HG02981 (cell line): ENCODE results near the gene ABHD16A.

Experiments
- ATAC-seq: cut with Tn5 transposase; IDR thresholded peaks from one replicate; pipeline ENCODE4 v1.9.1; 2021; ENCODE audit warnings: mild to moderate bottlenecking, moderate library complexity; ENCODE audit not compliant: unreplicated experiment

Gene ABHD16A

GRCh38 chr6:31690231-31691077 lies 12.7 kb downstream of the ABHD16A start:
- no peak for ATAC-seq

GRCh38 chr6:31689249-31690110 lies 13.6 kb downstream of the ABHD16A start:
- no peak for ATAC-seq

GRCh38 chr6:31687860-31688693 lies 15.0 kb downstream of the ABHD16A start:
- ATAC-seq, result no peak

- ATAC-seq, result no peak
These were observed 15.8 kb downstream of the ABHD16A start for GRCh38 chr6:31687321-31687720.

GRCh38 chr6:31686483-31686882 lies 16.6 kb downstream of the ABHD16A start:
- no peak for ATAC-seq

GRCh38 chr6:31683591-31683990 lies 19.5 kb downstream of the ABHD16A start:
- no peak for ATAC-seq

- no peak for ATAC-seq
These were observed 21.9 kb downstream of the ABHD16A start for GRCh38 chr6:31681135-31681671.

- ATAC-seq, result no peak
These were observed 22.6 kb downstream of the ABHD16A start, which contains the start of gene LY6G5C for GRCh38 chr6:31680226-31681134. Gene LY6G5C (minus strand): TSS chr6:31681067. CDS start chr6:31680373, 694 bp downstream.

GRCh38 chr6:31677955-31678354 lies 25.2 kb downstream of the ABHD16A start:
- ATAC-seq, result no peak

GRCh38 chr6:31676904-31677303 lies 26.2 kb downstream of the ABHD16A start:
- ATAC-seq, result no peak

GRCh38 chr6:31676322-31676903 lies 26.7 kb downstream of the ABHD16A start:
- ATAC-seq, result no peak

GRCh38 chr6:31669676-31670075 lies 33.4 kb downstream of the ABHD16A start, which contains the start of gene LY6G5B:
Gene LY6G5B (plus strand): TSS chr6:31669976. CDS start chr6:31670951, 975 bp downstream.
- ATAC-seq, result no peak

- no peak for ATAC-seq
These were observed 36.7 kb downstream of the ABHD16A start for GRCh38 chr6:31666337-31666965.

GRCh38 chr6:31665501-31666336 lies 37.4 kb downstream of the ABHD16A start, which contains the start of gene CSNK2B:
Gene CSNK2B (plus strand): TSS chr6:31666080. CDS start chr6:31666832, 752 bp downstream.
- ATAC-seq, result peak; percentile 78

- ATAC-seq, result no peak
These were observed 38.2 kb downstream of the ABHD16A start, which contains the start of gene GPANK1 for GRCh38 chr6:31664790-31665500. Gene GPANK1 (minus strand): TSS chr6:31664997. CDS start chr6:31664478, 519 bp downstream.

- ATAC-seq, result no peak
These were observed 38.9 kb downstream of the ABHD16A start for GRCh38 chr6:31663961-31664789.
